GM18498 (cell line): ENCODE data around the gene YPEL2.

Experiments
- ATAC-seq: cut with Tn5 transposase; IDR thresholded peaks from one replicate; pipeline ENCODE4 v1.9.1; 2021; ENCODE audit warnings: mild to moderate bottlenecking, moderate library complexity; ENCODE audit not compliant: unreplicated experiment

Gene YPEL2

GRCh38 chr17:59428916-59429485 lies 97.5 kb downstream of the YPEL2 start:
- ATAC-seq: no peak

DNA sequence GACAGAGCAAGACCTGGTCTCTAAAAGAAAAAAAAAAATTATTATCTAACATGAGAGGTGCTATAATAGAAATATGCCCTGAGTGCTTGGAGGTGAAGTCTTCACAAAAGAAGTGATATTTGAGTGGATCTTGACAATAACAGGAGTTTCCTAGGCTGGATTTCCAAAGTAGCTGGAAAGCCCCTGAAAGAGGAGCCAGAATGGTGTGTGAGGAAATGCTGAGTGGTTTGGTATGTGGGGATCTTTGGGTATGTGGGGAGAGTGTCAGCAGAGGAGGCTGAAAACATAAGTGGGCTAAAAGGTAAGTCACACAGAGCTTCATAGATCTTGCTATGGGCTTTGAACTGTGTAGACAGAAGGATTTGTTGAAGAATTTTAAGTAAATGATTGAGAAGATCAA lies 100.1 kb downstream of the YPEL2 start:
- ATAC-seq: no peak

DNA sequence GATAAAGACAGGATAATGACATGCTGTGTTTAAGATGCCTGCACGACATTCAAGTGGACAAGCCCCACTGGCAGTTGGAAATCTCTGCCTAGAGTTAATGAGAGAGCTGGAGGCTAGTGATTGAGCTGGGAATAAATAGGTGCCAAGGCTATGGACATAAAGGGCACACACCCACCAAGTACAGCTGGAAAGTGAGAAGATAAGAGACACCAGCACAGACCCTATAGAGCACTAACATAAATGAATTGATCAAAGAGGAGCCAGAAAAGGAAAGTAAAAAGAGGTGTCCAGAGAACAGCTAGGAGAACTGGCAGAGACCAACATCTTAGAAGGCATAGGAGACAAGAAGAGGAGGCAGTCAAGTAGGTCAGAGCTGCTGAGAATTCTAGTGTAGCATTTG lies 101.2 kb downstream of the YPEL2 start:
- ATAC-seq: no peak

GRCh38 chr17:59433586-59433985 lies 102.1 kb downstream of the YPEL2 start:
- no peak for ATAC-seq

DNA sequence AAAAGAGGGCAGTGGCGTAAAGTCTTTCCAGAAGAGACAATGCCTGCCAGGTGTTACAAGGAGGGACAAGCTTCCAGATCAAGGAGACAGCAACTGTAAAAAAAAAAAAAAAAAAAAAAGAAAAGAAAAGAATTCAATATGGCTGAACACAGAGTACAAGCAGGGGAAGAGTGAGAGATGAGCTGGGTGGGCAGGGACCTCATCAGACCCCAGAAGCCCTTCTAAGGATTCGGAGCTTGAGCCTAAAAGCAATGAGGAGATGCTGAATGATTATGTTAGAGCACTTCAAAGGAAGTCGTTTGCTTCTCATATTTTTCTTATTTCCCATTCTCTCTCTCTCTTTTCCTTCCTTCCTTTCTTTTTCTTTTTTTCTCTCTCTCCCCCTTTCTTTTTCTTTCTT lies 103.0 kb downstream of the YPEL2 start:
- no peak for ATAC-seq

GRCh38 chr17:59435238-59435637 lies 103.8 kb downstream of the YPEL2 start:
- no peak for ATAC-seq

- no peak for ATAC-seq
These were observed 105.4 kb downstream of the YPEL2 start for GRCh38 chr17:59436900-59437299.

DNA sequence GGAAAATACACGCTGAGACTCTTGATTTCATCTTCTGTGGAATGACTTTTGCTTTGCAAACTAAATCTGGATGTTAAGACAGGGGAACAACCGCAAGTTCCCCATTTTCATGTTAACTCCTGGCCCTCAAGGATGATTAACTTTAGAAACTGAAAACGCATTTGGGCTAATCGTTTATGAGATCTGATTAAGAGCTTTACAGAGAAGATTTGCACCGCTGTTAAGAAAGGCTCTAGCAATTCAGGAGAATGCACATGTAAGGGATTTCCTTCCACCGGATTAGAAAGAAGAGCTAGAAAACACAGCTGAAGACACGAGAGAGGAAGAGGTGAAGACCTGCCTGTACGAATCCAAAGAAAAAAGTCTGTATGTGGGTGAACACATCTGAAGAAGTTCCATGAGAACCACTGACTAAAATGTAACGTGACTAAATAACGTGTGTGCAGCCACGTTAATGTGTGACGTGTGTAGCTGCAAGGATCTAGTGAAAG lies 106.4 kb downstream of the YPEL2 start:
- no peak for ATAC-seq

GRCh38 chr17:59439262-59439661 lies 107.8 kb downstream of the YPEL2 start:
- ATAC-seq: no peak

GRCh38 chr17:59439741-59440211 lies 108.3 kb downstream of the YPEL2 start:
- ATAC-seq: no peak

DNA sequence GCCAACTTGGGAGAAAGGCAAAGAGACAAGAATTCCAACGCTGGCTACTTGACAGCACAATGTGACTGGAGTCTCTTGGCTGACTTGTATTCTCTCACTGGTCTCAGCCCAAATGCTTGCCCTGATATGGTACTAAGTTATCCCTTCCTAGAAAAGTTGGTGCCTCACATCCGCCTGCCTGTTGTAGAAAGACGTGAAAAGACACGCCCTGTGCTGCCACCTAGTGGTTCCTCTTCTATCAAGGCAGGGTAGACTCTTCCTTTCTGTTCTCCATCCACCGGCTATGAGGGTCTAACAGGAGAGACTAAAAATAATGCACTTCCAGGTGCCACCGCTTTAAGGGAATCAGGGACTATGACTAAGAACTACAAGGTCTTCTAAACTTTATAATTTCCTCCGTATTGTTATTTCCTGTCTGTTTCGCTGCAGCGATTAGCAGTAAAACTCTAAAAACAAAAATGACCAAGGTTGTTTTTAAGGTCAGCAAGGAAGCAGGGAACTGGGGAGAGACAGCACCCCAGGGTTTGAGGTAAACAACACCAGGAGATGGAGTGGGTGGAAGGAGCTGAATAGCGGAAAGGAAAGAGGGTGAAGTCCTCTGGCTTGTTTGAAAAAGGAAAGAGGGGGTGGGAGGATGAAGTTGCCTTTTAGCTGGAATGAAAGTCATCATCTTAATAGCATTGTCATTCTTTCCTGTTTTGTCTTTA lies 109.5 kb downstream of the YPEL2 start:
- ATAC-seq: peak; percentile 73

DNA sequence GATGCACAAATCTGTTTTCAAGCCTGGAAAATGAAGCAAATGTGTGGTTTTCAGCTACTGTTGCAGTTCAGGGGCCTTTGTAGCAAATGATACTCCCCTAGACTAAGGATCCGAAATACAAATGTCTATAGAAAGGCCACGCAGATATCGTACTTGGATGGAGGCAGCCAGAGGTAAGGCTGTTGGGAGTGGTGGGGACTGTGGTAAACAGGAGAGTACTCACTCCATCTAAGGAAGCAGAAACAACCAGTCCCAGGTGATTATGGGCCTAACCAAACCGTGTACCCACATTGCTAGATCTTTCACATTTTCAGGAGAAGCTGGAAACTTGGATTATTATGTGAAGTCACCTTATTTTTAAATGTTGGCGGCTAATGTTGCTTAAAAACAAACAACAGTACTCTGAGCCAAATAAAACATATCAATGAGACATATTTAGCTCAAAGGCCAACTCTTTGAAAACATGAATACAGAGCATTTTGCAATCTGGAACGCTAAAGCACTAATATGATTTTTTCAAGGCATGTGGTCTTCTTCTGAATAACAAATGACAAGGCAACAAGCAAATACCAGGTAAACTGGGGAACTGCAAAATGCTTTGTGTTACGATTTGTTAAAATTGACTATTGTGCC lies 110.1 kb downstream of the YPEL2 start:
- ATAC-seq: no peak

DNA sequence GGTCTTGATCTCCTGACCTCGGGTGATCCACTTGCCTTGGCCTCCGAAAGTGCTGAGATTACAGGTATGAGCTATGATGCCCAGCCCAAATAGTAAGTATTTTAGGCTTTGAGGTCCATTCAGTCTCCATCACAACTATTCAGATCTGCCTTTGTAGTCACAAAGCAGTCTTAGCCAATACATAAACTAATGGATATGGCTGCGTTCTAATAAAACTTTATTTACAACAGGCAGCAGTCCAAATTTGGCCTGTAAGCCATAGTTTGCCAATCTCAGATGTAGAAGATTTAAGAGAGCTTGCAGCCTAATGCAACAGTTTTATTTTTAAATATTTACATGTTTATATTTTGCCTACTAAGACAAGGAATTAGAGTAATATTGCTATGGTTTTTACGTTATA lies 111.7 kb downstream of the YPEL2 start:
- no peak for ATAC-seq
